ENCODE results near the gene NDUFS8.

NDUFS8 gene

DNA sequence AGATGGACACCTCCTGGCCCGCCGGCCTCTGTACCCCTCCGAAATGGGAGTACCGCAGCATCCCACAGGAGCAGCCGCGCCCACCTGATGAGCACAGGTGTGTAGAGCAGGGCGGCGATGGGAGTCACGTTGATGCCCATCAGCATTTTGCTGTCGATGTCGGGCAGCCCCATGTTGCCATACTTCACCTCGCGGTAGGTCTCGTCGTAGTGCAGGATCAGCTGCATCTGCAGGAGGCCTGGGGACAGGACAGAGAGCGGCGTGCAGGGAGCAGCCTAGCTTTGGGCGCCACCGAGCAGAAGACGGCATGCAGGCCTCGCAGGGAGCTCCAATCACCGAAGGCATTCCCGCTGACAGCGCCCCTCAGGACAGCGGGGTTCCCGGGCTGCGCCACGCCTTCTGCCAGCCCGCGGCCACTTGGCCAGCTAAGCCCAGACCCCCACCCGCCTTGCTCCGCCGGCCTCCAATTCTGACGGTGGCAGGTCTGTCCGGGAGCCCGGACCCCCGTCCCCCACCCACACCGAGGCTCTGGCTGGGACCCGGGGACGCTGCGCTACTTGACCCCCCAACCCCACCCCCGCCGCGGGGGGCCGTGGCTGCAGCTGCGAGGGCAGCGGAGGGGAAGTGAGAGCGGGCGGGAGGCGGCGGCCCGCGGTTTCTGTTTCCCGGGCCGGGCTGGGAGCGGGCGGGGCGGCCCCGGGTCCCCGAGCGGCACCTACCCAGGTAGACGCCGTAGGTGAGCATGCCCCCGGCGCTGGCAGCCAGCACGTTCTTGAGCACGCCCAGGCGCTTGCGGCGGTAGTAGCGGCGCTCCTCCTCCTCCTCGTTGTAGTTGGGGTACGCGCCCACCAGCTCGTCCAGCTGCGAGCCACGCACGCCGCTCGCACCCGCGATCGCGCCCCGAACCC lies 27.3 kb upstream of the NDUFS8 start:
- FAIRE-seq (peak; percentile 93), DNase-seq (ENCODE audit: insufficient read length, low spot score) (no peak)

DNA sequence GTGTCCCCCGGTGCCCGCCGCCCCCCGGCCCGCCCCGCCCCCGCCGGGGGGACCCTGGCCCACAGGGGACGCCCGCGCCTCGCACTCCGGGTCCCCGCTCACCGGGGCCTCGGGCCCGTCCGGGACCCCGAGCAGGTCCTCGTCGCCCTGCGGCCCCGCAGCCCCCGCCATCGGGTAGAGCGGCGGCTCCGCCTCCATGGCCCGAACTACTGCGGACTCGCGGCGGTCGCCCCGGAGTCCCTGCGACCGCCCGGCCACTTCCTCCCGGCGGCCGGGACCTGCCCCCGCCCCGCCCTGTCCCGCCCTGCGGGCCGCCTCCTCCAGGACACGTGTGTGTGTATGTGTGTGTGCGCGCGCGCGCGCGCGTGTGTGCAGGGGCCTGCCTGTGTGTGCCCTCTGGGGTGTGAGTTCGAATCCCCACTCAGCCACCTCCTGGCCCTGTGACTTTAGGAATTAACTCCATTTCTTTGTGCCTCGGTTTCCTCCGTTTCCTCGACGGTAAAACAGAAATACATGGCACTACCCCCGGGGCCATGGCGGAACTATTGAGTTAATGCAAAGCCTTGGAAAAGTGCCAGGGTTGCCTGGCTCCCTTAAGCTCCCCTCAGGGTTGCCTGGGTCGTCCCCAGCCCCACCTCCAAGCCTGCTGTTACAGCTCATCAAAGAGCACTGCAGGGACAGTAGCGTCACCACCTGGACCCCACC lies 26.5 kb upstream of the NDUFS8 start, which contains the start of gene UNC93B1:
UNC93B1 (minus strand) TSS at position 252 of the 705 bp plus-strand sequence; CDS start at position 198, 54 bp downstream.
- peak; percentile 93 for DNase-seq (ENCODE audit: insufficient read length, low spot score)
- peak; percentile 98 for FAIRE-seq

DNA sequence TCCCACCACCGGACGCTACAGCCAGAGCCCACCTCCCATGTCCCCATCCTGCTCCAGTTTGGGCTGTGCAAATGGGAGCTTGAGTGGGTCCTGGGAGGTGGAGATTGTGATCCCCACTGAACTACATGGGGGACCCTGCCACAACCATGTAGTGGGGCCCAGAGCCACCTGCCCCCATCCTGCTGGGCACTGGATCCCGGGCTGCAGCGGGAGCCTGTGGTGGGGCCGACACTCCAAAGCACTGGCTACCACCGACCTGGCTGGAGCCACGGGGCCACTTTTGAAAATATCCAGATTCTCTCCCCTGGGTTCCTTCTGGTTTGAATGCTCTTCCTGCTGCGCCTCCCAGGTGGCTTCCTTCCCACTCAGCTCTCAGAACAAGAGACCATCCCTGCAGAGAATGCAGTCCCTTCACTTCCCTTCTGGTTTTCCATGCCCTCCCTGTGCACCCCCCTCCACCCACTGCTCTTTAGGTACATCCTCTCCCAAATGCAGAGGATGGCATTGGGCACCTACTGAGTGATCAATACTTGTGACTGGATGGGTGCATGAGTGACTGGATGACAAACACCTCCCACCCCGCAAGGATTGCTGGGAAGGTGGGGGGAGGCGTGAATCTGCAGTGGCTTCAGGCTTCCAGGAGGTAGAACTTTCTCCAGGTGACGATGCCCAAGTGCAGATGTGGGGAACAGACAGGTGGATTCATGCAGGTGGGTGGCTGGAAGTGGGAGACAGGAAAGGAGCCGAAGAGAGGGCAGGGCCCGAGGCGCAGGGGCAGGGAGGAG lies 25.7 kb upstream of the NDUFS8 start:
- no peak for DNase-seq (ENCODE audit: insufficient read length, low spot score)
- peak; percentile 85 for FAIRE-seq

DNA sequence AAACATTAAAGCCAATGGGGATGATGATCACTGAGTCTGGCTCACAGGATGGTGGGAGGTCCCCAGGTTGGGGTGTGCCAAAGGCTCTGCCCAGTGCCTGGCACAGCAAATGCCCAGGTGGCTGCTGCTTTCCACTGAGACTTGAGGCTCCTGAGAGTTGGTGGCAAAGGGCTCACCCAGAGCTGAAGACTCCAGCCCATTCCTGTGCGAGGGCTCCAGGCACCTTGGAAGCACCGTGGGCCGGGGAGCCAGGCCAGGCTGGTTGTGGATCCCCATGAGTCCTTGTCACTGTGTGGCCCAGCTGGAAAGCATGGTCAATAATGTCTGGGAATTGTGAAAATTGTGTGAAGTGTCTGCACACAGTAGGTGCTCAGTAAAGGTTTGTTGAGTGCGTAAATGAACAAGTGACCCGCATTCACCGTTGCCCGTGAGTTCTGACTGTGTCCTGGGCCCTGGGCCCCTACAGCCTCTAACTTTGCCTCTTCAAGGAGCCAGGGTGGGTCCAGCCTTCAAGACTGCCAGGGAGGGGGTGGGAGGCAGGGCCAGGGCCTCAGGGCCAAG lies 23.8 kb upstream of the NDUFS8 start:
- no peak for DNase-seq (ENCODE audit: insufficient read length, low spot score)
- peak; percentile 62 for FAIRE-seq

DNA sequence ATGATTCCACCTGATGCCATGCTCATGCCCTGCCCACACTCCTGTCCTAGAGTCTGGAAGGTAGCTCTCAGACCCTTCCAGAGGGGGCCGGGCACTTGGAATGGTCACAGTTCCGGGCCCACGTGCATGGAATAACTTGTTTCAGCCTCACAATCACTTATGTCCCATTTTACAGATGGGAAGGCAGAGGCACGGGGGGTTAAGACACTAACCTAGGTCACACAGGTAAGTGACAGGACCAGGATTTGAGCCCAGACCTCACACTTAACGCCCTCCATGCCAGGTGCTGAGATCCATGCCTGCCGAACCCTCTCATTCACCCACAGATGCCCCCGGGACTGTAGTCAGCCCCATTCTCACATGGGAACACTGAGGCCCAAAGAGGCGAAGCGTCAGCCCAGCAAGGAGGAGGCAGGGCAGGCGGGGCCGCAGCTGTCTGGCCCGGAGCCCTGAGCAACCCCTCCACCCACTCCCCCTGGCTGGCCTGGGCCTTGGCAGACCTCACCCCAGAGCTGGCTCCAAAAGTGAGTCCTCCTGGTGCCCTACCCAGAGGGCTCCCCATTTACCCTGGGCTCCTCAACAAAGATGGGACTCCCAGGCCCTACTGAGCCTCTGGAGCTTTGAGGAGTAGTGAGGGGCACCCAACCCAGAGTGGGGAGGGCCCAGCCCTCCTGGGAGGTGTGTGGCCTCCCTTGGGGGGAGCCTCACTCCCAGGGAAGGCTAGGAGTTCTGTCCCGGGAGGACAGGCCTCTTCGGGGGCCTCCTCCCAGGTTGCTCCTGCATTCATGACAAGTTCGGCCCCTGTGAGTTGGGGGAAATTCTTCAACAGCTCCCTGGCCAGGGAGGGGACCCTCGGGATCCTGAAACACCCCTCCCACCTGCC lies 22.7 kb upstream of the NDUFS8 start:
- FAIRE-seq (peak; percentile 52), DNase-seq (ENCODE audit: insufficient read length, low spot score) (no peak)

DNA sequence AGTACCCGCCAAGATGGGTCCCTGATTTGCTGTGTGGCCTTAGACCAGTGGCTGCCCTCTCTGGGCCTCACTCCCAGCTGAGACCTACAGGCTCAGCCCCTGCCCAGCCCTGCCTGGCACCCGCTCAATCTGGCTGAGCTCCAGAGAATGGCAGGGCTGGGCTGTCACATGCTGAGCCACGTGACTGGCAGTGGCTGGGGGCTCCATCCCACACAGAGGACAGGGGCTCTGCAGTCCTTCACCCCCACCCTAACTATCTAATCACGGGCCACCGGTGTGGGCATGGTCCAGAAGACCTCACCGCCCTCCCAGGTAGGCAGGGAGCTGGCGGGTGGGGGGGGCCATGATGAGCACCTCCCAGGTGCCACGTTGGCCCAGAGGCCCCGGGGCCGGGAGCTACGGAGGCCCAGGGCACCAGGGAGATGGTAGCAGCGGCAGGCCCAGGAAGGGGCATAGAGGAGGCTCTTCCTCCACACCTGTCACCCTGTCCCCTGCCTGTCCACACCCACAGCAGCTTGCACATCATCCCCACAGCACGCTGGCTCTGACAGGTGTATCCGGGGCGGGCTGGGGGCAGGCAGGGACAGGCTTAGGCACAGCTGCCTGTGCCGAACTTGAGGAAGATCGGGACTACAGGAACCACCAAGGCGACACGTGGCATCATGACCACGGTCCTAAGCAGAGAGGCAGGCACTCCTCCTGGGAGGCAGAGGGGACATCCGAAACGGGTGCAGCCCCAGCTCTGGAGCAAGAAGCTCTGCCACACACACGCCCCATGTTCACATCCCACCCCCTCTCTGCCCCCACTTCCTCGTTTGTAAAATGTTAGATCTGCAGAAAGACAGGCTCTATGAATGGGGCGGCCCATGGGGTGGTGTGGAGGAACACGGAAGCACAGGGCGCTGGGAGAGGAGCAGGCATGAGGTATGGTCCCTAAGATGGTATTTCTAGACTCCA lies 21.8 kb upstream of the NDUFS8 start:
- DNase-seq (ENCODE audit: insufficient read length, low spot score) (no peak), FAIRE-seq (peak; percentile 89)

DNA sequence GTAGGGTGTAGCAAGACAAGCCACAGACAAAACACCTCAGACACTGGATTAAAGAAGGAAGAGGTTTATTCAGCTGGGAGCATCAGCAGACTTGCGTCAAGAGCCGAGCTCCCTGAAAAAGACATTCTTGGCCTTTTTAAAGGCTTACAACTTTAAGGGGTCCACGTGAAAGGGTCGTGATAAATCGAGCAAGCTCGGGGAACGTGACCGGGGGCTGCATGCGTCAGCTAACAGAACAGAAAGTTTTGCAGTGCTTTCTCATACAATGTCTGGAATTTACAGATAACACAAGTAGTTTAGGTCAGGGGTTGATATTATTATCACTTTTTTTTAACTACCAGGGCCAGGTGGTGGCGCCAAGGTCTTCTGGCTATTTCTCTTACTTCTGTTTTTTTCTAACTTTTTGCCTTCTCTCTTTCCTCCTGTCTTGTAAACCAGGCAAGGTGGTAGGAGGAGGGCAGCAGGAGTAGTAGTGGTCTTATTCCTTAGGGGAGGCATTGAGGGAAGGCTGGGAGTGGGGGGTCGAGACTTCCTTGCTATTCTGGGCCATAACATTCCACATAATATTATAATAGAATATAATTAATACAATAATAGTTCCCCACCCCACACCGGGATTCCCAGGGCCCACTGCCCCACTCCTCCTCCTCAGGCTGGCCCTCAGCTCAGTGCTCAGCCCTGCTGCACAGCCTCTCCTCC lies 20.9 kb upstream of the NDUFS8 start:
- FAIRE-seq (peak; percentile 4), DNase-seq (ENCODE audit: insufficient read length, low spot score) (no peak)

DNA sequence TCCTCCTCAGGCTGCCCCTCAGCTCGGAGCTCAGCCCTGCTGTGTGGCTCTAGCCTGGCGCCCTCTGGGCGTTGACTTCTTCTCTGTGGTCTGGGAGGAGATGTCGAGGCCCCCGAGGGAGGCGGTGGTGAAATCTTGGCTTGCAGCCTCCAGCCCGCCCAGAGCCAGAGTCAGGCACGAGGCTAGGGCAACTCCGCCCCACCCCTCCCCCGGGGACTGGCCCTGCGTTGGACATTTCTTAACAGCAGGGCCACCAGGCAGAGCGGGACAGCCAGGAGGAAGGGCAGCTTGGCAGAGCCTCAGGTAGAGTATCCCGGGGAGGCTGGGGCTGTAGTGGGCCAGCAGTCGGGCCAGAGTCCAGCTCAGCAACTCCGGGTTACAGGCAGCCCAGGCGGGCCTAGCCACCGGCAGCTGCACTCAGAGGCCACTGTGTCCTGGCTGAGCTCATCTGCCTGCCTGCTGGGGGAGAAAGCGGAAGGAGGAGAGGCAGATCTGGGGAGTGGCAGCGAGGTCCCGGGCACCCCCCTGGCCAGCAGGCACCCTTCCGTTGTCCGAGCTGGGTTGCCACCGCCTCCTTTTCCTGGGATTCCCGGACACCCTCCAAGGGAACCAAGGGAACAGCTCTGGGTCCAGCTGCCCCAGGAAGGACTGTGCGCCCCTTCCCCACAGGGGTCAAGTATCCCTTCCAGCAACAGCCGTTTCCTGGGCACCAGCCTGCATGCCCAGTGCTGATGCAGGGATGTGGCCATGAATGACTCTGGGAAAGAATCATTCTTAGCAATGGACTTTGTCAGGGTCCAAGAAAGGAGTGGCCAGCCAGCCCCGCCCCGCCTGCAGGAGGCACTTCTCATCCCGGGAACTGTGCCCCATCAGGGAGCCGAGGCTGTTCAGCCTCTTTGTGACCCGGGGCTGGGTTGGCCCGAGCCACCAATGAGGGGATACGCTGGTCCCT lies 20.1 kb upstream of the NDUFS8 start, which contains the start of gene ALDH3B1:
ALDH3B1 (plus strand) TSS at position 238 of the 952 bp plus-strand sequence. CDS start 4,971 bp downstream, outside the sequence.
- FAIRE-seq (peak; percentile 98), DNase-seq (ENCODE audit: insufficient read length, low spot score) (peak; percentile 90)

DNA sequence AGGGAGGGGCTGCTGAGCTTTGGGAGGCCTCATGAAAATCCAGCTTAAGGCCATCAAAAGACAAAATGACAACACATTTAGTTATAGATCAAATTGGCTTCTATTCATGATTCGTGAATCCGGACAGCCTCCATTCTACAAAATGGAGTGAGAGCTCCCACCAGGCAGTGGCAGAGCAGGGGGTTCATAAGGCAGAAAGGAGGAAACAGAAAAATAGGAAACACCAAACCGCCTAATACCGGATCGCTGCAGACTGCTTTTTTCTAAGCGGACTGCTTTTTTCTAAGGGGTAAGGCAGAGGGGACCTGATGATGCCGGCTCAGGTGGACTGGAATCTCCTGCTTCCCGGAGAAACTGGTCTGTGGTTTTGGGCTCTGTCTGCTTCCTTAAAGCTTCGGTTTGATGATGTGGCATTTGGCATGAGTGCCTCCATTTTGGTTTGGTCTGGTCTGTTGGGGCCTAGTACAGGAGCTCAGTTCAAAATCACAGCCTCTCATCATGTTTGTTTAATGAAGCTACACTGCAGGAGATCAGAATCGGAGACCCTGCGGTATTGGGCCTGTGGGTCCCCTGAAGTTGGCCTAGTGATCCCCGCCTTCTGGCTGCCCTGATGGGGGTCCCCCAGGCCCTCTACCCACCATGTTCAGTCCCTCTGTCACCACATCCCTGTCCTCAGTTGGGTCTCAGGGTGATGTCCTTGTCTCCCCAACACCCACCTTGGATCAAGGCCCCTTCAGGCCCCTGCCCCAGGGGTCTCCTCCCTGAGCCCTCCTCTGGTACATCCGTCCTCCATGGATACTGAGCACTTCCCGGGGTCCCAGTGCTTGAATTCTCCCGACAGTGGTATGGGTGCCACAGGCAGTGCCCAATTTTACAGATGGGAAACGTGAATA lies 19.2 kb upstream of the NDUFS8 start:
- FAIRE-seq (no peak), DNase-seq (ENCODE audit: insufficient read length, low spot score) (no peak)

DNA sequence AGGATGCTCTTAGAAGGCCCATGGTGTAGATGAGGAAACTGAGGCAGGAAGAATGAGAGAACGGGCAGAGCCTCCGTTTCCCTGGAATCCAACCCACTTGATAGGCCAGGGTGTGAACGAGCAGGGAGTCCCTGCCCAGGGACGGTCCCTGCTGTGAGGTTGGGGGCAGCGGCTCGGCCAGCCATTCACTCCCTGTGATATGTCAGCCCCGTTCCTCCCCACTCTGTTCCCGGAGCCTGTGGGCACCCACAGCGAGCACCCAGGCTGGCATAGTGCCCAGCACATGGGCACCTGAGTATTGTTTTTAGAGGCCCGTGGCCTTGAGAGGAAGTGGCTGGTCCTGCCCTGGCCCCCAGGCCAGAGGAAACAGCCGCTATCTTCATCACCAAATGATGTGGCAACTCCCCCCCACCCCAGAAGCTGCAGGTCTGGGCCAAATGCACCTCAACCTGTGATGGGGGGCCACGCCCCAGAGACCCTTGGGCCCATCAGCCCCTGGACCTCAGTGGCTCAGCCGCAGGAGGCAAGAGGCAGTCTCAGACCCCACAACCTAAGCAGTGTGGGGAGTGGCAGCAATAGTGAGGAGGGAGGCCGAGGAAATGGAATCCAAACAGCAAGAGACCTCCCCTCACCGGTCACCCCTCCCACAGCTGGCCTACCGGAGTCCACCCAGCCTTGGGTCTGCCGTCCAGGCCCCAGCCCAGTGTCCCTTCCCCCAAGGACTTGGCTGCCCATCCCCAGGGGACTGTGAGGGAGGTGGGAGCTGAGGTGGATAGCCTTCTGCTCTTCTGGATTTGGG lies 18.2 kb upstream of the NDUFS8 start:
- DNase-seq (ENCODE audit: insufficient read length, low spot score) (no peak), FAIRE-seq (peak; percentile 65)

DNA sequence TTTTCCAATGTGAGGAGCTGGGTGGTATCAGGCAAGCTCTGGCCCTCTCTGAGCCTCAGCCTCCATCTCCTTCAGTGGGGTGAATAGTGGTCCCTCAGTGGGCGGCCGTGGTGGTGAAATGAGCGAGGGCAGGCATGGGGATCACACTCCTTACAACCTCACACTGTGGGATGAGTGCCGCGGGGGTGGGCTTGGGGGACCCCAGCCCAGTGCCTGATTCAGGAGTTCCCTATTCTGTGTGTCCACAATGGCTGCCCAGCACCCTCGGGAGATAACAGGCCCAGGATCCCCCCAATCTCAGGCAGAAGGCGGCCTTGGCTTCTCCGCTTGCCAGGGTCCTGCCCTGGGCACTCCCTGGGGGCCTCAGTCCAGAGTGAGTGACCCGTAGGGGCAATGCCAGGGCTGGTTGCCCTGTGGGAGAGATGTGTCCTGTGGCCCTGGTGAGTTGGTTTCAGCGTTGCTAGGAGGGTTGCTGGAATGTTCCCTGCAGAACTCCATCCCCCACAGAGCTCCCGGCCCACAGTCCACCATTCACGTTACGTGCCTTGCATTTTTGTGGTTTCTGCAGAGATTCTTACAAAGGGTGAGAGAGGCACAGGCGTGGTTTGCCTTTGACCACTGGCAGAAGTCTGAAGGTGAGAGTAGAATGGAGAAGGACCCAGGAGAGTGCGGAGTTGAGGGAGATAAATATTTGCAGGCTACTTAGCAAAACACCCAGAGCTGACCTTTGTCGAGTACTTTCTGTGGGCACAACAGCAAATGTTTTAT lies 17.5 kb upstream of the NDUFS8 start:
- peak; percentile 100 for FAIRE-seq
- DNase-seq (ENCODE audit: insufficient read length, low spot score) = peak; percentile 97

DNA sequence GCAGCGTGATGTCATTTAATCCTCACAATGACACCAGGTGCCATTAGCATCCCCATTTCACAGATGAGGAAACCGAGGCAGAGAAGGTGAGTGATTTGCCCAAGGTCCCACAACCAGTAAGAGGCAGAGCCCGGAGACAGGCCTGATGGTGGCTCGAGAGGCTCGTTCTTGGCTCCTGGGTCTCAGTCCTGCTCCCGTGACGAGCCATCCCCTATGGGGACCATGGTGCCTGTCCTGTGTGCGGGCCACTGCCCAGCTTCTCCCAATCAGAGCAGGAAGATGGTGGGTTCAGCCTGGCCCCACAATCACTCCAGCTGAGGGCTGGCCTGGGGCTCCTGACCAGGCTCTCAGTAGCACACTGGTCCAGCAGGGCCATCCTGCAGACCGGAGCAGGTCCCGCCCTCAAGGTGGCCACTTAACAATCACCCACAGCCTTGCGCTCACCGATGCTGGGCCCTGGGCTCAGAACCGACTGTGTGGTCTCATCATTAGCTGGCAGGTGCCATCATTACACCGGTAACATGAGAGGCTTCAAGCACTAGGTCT lies 16.8 kb upstream of the NDUFS8 start:
- DNase-seq (ENCODE audit: insufficient read length, low spot score) = no peak
- FAIRE-seq = no peak

DNA sequence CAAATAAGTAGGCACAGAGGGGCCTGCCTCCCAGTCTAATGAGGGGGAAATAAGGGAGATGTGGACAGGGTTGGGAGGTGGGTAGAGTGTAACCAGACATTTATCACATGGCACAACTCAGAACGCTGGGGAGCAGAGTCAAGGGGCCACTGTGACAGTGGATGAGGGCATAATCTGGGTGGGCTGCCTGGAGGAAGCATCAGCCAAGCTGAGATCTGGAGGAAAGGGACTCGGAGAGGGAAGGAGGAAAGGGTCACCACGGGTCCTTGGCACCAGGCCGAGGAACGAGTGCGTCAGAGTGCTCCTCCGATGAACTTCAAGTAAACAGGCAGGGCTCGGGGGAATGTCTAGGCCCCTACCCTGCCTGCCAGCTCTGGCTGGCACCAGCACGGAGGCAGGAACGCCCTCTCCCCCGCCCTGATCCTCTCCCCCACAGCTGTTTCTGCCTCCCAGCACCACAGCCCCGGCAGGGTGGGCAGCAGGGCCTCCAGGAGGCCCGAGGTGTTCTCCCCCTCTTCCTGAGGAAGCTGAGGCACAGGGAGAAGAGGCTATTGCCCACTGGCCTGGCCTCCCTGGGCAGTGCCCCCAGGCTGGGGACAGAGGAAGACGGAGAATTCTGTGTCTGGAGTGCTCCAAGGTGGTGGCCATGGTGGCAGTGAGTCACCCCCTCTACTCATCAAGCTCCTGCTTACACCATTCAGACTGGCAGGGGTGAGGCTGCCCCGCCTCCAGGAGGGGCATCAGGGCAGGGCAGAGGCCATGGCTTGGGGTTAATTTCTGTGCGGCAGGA lies 16.1 kb upstream of the NDUFS8 start:
- peak; percentile 99 for FAIRE-seq
- peak; percentile 88 for DNase-seq (ENCODE audit: insufficient read length, low spot score)
